Neural cell (in vitro differentiated cells): ENCODE measurements around the gene KCNJ6. TPM values are rescaled to one million over a fixed set of nuclear protein-coding genes. Genes with fewer than 3 reads are reported as not detected.

Experiments
- H2AFZ ChIP-seq: fragments of 200-600, 300-800 bp; sonication (generic), shearing (Covaris generic); 2 replicates; pipeline ENCODE4 v1.6.0; 2014; ENCODE audit warnings: low read depth, mild to moderate bottlenecking, antibody characterized with exemption, low read length, moderate library complexity
- H3F3A ChIP-seq: fragments of 200-600 bp; shearing (Covaris generic); 2 replicates; pipeline ENCODE4 v1.6.1; 2016; ENCODE audit warnings: mild to moderate bottlenecking, moderate library complexity, mixed read lengths, antibody characterized with exemption, low read length; ENCODE audit not compliant: insufficient read depth, poor library complexity, severe bottlenecking
- H3K27ac ChIP-seq: fragments of 200-600, 300-800 bp; sonication (generic), shearing (Covaris generic); 2 replicates; pipeline ENCODE4 v1.5.1; 2014; ENCODE audit warnings: mild to moderate bottlenecking, low read length, moderate library complexity
- H3K27me3 ChIP-seq: fragments of 300-800, 200-600 bp; sonication (generic), shearing (Covaris generic); 2 replicates; pipeline ENCODE4 v1.6.0; 2014; ENCODE audit warnings: mild to moderate bottlenecking, low read depth, low read length, moderate library complexity; ENCODE audit not compliant: insufficient read depth
- H3K36me3 ChIP-seq: fragments of 300-800, 200-600 bp; sonication (generic), shearing (Covaris generic); 2 replicates; pipeline ENCODE4 v1.5.1; 2014; ENCODE audit warnings: mild to moderate bottlenecking, antibody characterized with exemption, low read length, moderate library complexity; ENCODE audit not compliant: insufficient read depth
- H3K4me2 ChIP-seq: fragments of 300-800, 200-600 bp; sonication (generic), shearing (Covaris generic); 2 replicates; pipeline ENCODE4 v1.6.0; 2014; ENCODE audit warnings: mild to moderate bottlenecking, low read length
- H3K4me3 ChIP-seq: fragments of 300-800, 200-600 bp; sonication (generic), shearing (Covaris generic); 2 replicates; pipeline ENCODE4 v1.5.1; 2014; ENCODE audit warnings: mild to moderate bottlenecking, low read length, moderate library complexity
- H3K79me2 ChIP-seq: fragments of 200-600 bp; shearing (Covaris generic); replicated peaks from 2 replicates; pipeline ENCODE4 v1.6.0; 2014; ENCODE audit warnings: mild to moderate bottlenecking, low read length, moderate library complexity; ENCODE audit not compliant: insufficient read depth
- H3K9ac ChIP-seq: fragments of 300-800, 200-600 bp; sonication (generic), shearing (Covaris generic); 2 replicates; pipeline ENCODE4 v1.6.1; 2016; ENCODE audit warnings: mild to moderate bottlenecking, low read length, mixed read lengths
- H3K9me2 ChIP-seq: fragments of 200-600 bp; shearing (Covaris generic); 2 replicates; pipeline ENCODE4 v1.6.1; 2016; ENCODE audit warnings: mild to moderate bottlenecking, low read length, mixed read lengths; ENCODE audit not compliant: insufficient read depth
- H3K9me3 ChIP-seq: fragments of 200-600, 300-800 bp; sonication (generic), shearing (Covaris generic); 2 replicates; pipeline ENCODE4 v1.6.1; 2016; ENCODE audit warnings: mild to moderate bottlenecking, mixed run types, low read length, moderate library complexity, mixed read lengths
- H4K20me1 ChIP-seq: fragments of 200-600 bp; shearing (Covaris generic); 2 replicates; pipeline ENCODE4 v1.6.1; 2016; ENCODE audit warnings: mild to moderate bottlenecking, mixed run types; ENCODE audit not compliant: insufficient read depth
- CTCF ChIP-seq: fragments of 450-650 bp; IDR thresholded peaks from 2 replicates; pipeline ENCODE4 v1.5.1; 2014; ENCODE audit warnings: antibody characterized with exemption, mild to moderate bottlenecking, moderate library complexity; ENCODE audit not compliant: poor library complexity, severe bottlenecking
- EP300 ChIP-seq: fragments of 450-650 bp; conservative IDR thresholded peaks from 2 replicates; pipeline ENCODE4 v1.6.1; 2014; ENCODE audit warnings: antibody characterized with exemption, mild to moderate bottlenecking, moderate library complexity; ENCODE audit not compliant: poor library complexity, severe bottlenecking
- EZH2 ChIP-seq: fragments of 200-600, 300-800 bp; shearing (Covaris generic), sonication (generic); IDR thresholded peaks from 2 replicates; pipeline ENCODE4 v1.6.1; 2014; ENCODE audit warnings: antibody characterized with exemption, low read length, borderline replicate concordance, mild to moderate bottlenecking; ENCODE audit not compliant: insufficient read depth, poor library complexity, severe bottlenecking
- MXI1 ChIP-seq: fragments of 450-650 bp; conservative IDR thresholded peaks from 2 replicates; pipeline ENCODE4 v1.6.1; 2014; ENCODE audit warnings: antibody characterized with exemption, mild to moderate bottlenecking; ENCODE audit not compliant: poor library complexity, severe bottlenecking
- POLR2AphosphoS5 ChIP-seq: IDR thresholded peaks from 2 replicates; pipeline ENCODE4 v1.6.1; 2012
- RAD21 ChIP-seq: fragments of 450-650 bp; conservative IDR thresholded peaks from 2 replicates; pipeline ENCODE4 v1.6.1; 2014; ENCODE audit warnings: antibody characterized with exemption, mild to moderate bottlenecking, moderate library complexity
- REST ChIP-seq: IDR thresholded peaks from 2 replicates; pipeline ENCODE4 v1.6.1; 2012; ENCODE audit warnings: borderline replicate concordance
- SMC3 ChIP-seq: fragments of 450-650 bp; conservative IDR thresholded peaks from 2 replicates; pipeline ENCODE4 v1.6.1; 2014; ENCODE audit warnings: antibody characterized with exemption, mild to moderate bottlenecking, moderate library complexity; ENCODE audit not compliant: poor library complexity
- TAF1 ChIP-seq: IDR thresholded peaks from 2 replicates; pipeline ENCODE4 v1.6.1; 2012; ENCODE audit warnings: low read depth
- polyA plus RNA-seq: library from polyadenylated mRNA; depleted of rRNA; stranded (reverse); fragments of >200 nt; gene quantifications from 2 replicates; pipeline ENCODE4 v1.2.3, GENCODE V29; 2014

The KCNJ6 gene
- polyA plus RNA-seq, 1 donor from 2014 or later = 1.7 TPM

GRCh38 chr21:37582590-37582989 is 333.7 kb downstream of the KCNJ6 start:
- Histone ChIP-seq H4K20me1 (no peaks in the 10 kb centered on the region), H3F3A (no peaks in the 10 kb centered on the region), H3K4me3 (no peak overlapping the region), H3K9me2 (no peaks in the 10 kb centered on the region), H2AFZ (no peak overlapping the region), H3K27ac (no peak overlapping the region), H3K9me3 (peaks cover 10% of the 10 kb centered on the region), H3K4me2 (no peak overlapping the region), H3K79me2 (no peaks in the 10 kb centered on the region), H3K36me3 (no peaks in the 10 kb centered on the region), H3K9ac (no peak overlapping the region), H3K27me3 (no peaks in the 10 kb centered on the region)
- TF ChIP-seq SMC3 (peak; percentile 18), TAF1 (no peak)

- Histone ChIP-seq H3K4me3 (no peak overlapping the region), H3K27ac (no peak overlapping the region), H3K27me3 (no peaks in the 10 kb centered on the region), H3K4me2 (no peak overlapping the region), H4K20me1 (no peaks in the 10 kb centered on the region), H3F3A (no peaks in the 10 kb centered on the region), H3K9ac (no peak overlapping the region), H2AFZ (no peak overlapping the region), H3K9me3 (peaks cover 11% of the 10 kb centered on the region), H3K36me3 (no peaks in the 10 kb centered on the region), H3K9me2 (no peaks in the 10 kb centered on the region), H3K79me2 (no peaks in the 10 kb centered on the region)
- no peak for TF ChIP-seq TAF1
- TF ChIP-seq MXI1 = no peak
- no peak for TF ChIP-seq SMC3
- TF ChIP-seq POLR2AphosphoS5 = no peak
- no peak for TF ChIP-seq REST
- no peak for TF ChIP-seq EZH2
- no peak for TF ChIP-seq EP300
- TF ChIP-seq RAD21 = no peak
- no peak for TF ChIP-seq CTCF
Measured at GRCh38 chr21:37580666-37581065, 335.6 kb downstream of the KCNJ6 start.

GRCh38 chr21:37579356-37579755 is 336.9 kb downstream of the KCNJ6 start:
- Histone ChIP-seq H2AFZ (no peak overlapping the region), H3K9me3 (peaks cover 11% of the 10 kb centered on the region), H3K27me3 (no peaks in the 10 kb centered on the region), H3K4me2 (no peak overlapping the region), H3K79me2 (no peaks in the 10 kb centered on the region), H4K20me1 (no peaks in the 10 kb centered on the region), H3K36me3 (no peaks in the 10 kb centered on the region), H3F3A (no peaks in the 10 kb centered on the region), H3K9me2 (no peaks in the 10 kb centered on the region), H3K4me3 (no peak overlapping the region), H3K27ac (no peak overlapping the region), H3K9ac (no peak overlapping the region)
- no peak for TF ChIP-seq EP300
- TF ChIP-seq SMC3 = no peak
- TF ChIP-seq CTCF = no peak
- no peak for TF ChIP-seq RAD21
